T-cell (primary cell): ENCODE results near the gene BRINP2. TPM values are rescaled to one million over a fixed set of nuclear protein-coding genes. Genes with fewer than 3 reads are reported as not detected.

ENCODE experiments used
- ATAC-seq, 4 experiments: fragments of 200-7000 bp in 3 of 4; fragments of 150-1000 bp in 1 of 4; cut with Tn5 transposase; replicated peaks in 1 of 4; 1 replicate in 3 of 4; 2 replicates in 1 of 4; pipeline ENCODE4 v1.10.0; 2021; ENCODE audit warnings: moderate library complexity in 3 of 4, mild to moderate bottlenecking in 2 of 4, moderate number of reproducible peaks in 1 of 4
- CTCF ChIA-PET, 2 donors: fragments of 300-600 bp; sonication (Branson Sonifier 250); formaldehyde crosslinking; loops; one replicate each; lab custom pipeline; 2022; ENCODE audit warnings: antibody characterized with exemption in 2 of 2; lab: Charles Lee
- POLR2A ChIA-PET, 2 donors: fragments of 300-600 bp; sonication (Branson Sonifier 250); formaldehyde crosslinking; loops; one replicate each; lab custom pipeline; 2022; ENCODE audit warnings: antibody characterized with exemption in 2 of 2; lab: Charles Lee
- DNase-seq, 35 experiments: peaks; one replicate each; pipeline versions ENCODE4 v3.0.0 to v3.0.0-alpha.2; 2013 to 2023
- H3K27ac ChIP-seq: one replicate; pipeline ENCODE4 v1.5.1; 2013; ENCODE audit warnings: low read length
- H3K27me3 ChIP-seq, 2 experiments: replicated peaks in 1 of 2; 1 replicate in 1 of 2; 2 replicates in 1 of 2; pipeline versions ENCODE4 v1.6.1 to v1.7.0; 2013; ENCODE audit warnings: low read length in 1 of 2, mixed read lengths in 1 of 2; ENCODE audit not compliant: control insufficient read depth in 2 of 2, insufficient read depth in 2 of 2; ENCODE audit errors: extremely low read depth in 1 of 2
- H3K36me3 ChIP-seq, 2 donors: 1 replicate in 1 of 2; 2 replicates in 1 of 2; pipeline versions ENCODE4 v1.6.1 to v1.7.0; 2013; ENCODE audit warnings: low read length in 1 of 2; ENCODE audit not compliant: control insufficient read depth in 2 of 2, insufficient read depth in 1 of 2; ENCODE audit errors: extremely low read depth in 1 of 2
- H3K4me1 ChIP-seq, 2 experiments: 1 replicate in 1 of 2; 2 replicates in 1 of 2; pipeline versions ENCODE4 v1.6.1 to v1.7.0; 2013; ENCODE audit warnings: low read length in 2 of 2, mixed read lengths in 1 of 2; ENCODE audit not compliant: insufficient read depth in 2 of 2, control insufficient read depth in 1 of 2; ENCODE audit errors: extremely low read depth in 1 of 2
- H3K4me3 ChIP-seq, 2 donors: 1 replicate in 1 of 2; 2 replicates in 1 of 2; pipeline versions ENCODE4 v1.5.1 to v1.7.0; 2013; ENCODE audit warnings: mild to moderate bottlenecking in 2 of 2, low read length in 1 of 2, moderate library complexity in 1 of 2; ENCODE audit not compliant: control insufficient read depth in 1 of 2; ENCODE audit errors: extremely low read depth in 1 of 2
- H3K9me3 ChIP-seq: 2 replicates; pipeline ENCODE4 v1.7.0; 2013
- H3K27ac Mint-ChIP-seq, 2 donors: one replicate each; pipeline ENCODE4 v1.8.0; 2020 to 2021; ENCODE audit warnings: mild to moderate bottlenecking in 2 of 2, mixed read lengths in 2 of 2
- H3K27me3 Mint-ChIP-seq, 2 donors: one replicate each; pipeline ENCODE4 v1.8.0; 2021 to 2022; ENCODE audit warnings: mixed read lengths in 2 of 2
- H3K36me3 Mint-ChIP-seq: one replicate; pipeline ENCODE4 v1.8.0; 2021; ENCODE audit warnings: mixed read lengths
- H3K4me1 Mint-ChIP-seq, 3 donors: one replicate each; pipeline ENCODE4 v1.8.0; 2020 to 2022; ENCODE audit warnings: mixed read lengths in 3 of 3, mild to moderate bottlenecking in 1 of 3
- H3K4me3 Mint-ChIP-seq, 3 donors: one replicate each; pipeline ENCODE4 v1.8.0; 2020 to 2022; ENCODE audit warnings: mild to moderate bottlenecking in 3 of 3, mixed read lengths in 3 of 3, moderate library complexity in 3 of 3
- H3K9me3 Mint-ChIP-seq, 3 donors: one replicate each; pipeline ENCODE4 v1.8.0; 2020 to 2022; ENCODE audit warnings: mixed read lengths in 3 of 3
- WGBS: methylation state at CpG from one replicate; pipeline ENCODE4 v1.1.5; 2013; ENCODE audit warnings: missing lambda C conversion rate; ENCODE audit not compliant: insufficient coverage; 5-methylcytosine and 5-hydroxymethylcytosine counted together
- total RNA-seq, 35 experiments: library from RNA in 6 of 35; stranded (reverse) in 6 of 35; fragments of 120-200 nt in 1 of 35; gene quantifications; one replicate each; pipeline versions ENCODE4 v1.2.1 to v1.2.4 and lab custom pipeline; 2013 to 2026

The BRINP2 gene
- total RNA-seq, 5 donors from 2014 or later (not counting 1 experiment from before 2014, with no cell fraction given): 0.06 TPM; not detected in 4

DNA sequence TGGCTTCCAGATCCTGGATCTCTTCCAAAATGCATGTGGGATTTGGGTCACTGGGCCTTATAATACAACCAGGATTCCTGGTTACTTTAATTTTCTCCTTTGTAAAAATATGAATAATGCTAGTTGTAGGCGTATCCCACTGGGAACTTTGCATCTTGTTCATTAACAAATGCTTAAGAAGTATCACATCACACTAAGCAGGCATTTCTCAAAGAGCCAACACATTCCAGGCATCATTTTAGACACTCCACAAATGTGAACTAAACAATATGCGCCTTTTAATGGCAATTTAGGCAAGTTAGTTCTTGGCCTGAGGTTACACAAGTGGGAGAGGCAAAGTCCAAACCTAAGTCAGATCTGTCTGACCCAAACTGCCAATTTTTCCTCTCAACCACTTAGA, 15.9 kb downstream of the BRINP2 start:
- Histone ChIP-seq H3K9me3 (no peaks in the 10 kb centered on the region), H3K4me3 (no peak overlapping the region), H3K36me3 (no peaks in the 10 kb centered on the region), H3K27ac (no peak overlapping the region), H3K27me3 (peaks cover 0 to 2% of the 10 kb centered on the region in 2 experiments), H3K4me1 (peaks cover 0 to 3% of the 10 kb centered on the region in 2 experiments)
- DNase-seq (no peak), ATAC-seq (no peak)
- WGBS: no CpG with 5 or more reads among the region's 2 CpGs
- Mint-ChIP-seq H3K36me3 (no peaks in the 10 kb centered on the region), H3K27ac (no peak overlapping the region), H3K4me3 (no peak overlapping the region), H3K27me3 (peaks cover 12 to 18% of the 10 kb centered on the region in 2 donors), H3K9me3 (peaks cover 0 to 5% (median 1%) of the 10 kb centered on the region in 3 donors), H3K4me1 (peaks cover 5 to 9% (median 5%) of the 10 kb centered on the region in 3 donors)
- ChIA-PET POLR2A (no interaction called here), CTCF (no interaction called here)

DNA sequence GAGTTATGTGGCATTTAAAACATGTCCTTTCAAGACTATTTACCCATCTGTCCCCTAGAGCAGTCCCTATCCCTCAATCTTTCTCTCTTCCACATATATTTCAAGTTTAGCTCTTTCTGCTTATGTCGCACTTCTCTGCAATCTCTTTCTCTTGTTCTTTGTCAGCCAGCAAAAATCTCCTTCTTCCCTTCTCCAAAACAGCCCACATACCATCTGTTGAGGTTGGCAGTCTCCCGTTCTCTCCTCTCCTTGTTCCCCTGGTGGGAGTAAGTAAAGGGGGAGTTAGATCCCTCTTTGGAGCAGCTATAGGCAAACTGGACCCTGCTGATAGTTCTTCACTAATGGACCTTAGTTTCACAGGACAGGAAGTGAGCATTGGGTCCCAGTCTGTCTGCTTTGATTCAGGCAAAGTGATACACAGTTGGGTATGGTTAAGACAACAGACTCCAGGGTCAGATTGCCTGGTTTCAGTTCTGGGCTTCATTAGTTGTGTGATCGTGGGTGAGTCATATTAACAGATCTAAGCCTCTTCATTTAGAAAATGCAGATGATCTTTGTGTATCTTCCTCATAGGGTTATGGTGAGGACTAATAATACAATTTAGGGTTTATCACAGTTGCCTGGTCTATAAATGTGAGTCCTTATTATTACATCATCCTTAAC, 19.7 kb downstream of the BRINP2 start:
- no peaks in the 10 kb centered on the region for H3K4me1 ChIP-seq
- H3K27me3 ChIP-seq: no peaks in the 10 kb centered on the region
- Mint-ChIP-seq H3K4me3 (no peak overlapping the region), H3K27me3 (peaks cover 0 to under 1% of the 10 kb centered on the region in 2 donors), H3K9me3 (peaks cover 0 to 9% (median 1%) of the 10 kb centered on the region in 3 donors), H3K36me3 (no peaks in the 10 kb centered on the region), H3K4me1 (no peaks in the 10 kb centered on the region), H3K27ac (no peak overlapping the region)
- POLR2A ChIA-PET: no interaction called here
- H3K4me3 ChIP-seq: no peak overlapping the region
- CTCF ChIA-PET: no interaction called here
- DNase-seq (no peak), ATAC-seq (no peak)
- H3K9me3 ChIP-seq: no peaks in the 10 kb centered on the region
- no peaks in the 10 kb centered on the region for H3K36me3 ChIP-seq
- H3K27ac ChIP-seq: no peak overlapping the region
- 50% methylated on average over 1 of the region's 3 CpGs for WGBS

DNA sequence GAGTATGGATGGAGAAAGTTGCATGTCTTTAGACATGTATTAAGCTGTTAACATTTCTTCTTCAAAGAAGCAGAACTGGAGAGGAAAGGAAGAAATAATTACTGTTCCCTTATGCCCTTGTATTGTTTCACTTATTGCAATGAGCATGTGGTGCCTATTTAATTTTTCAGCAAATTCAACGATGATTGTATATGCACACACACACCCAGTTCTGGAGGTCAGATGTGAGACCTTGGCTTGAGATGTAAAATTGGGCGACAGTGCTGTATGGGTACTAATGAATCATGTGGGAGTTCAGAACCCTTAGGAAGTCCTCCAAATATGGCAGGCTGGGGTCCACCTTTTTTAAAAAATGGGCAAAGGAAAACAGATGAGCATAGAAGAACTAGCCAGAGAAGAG, 27.5 kb downstream of the BRINP2 start:
- H3K36me3 Mint-ChIP-seq: no peaks in the 10 kb centered on the region
- H3K4me1 ChIP-seq: no peaks in the 10 kb centered on the region
- H3K27me3 ChIP-seq: no peaks in the 10 kb centered on the region
- ChIA-PET POLR2A (no interaction called here), CTCF (no interaction called here)
- no peak for DNase-seq
- no peak overlapping the region for H3K4me3 ChIP-seq
- H3K27ac Mint-ChIP-seq: no peak overlapping the region
- no peak for ATAC-seq
- H3K4me1 Mint-ChIP-seq: no peaks in the 10 kb centered on the region
- WGBS: no CpG with 5 or more reads among the region's 2 CpGs
- no peak overlapping the region for H3K4me3 Mint-ChIP-seq
- no peaks in the 10 kb centered on the region for H3K36me3 ChIP-seq
- H3K27ac ChIP-seq: no peak overlapping the region
- peaks cover 4 to 19% (median 5%) of the 10 kb centered on the region in 3 donors for H3K9me3 Mint-ChIP-seq
- peaks cover 0 to 4% of the 10 kb centered on the region in 2 donors for H3K27me3 Mint-ChIP-seq
- no peaks in the 10 kb centered on the region for H3K9me3 ChIP-seq

DNA sequence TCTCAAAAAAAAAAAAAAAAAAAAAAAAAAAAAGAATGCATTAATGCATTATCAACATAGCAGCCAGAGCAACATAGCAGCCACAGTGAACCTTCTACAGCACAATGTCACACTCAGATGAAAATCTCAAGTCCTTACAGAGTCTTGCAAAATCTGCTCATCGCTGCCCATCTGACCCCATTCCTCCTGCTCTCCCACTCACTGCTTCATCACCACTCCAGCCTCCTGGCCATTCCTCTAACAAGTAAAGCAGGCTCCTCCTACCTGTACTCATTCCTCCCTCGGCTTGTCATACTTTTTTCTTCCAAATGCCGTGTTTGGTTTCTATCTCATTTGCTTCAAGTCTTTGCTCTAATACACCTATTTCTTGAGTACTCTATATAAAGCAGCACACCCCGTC, 29.5 kb downstream of the BRINP2 start:
- H3K36me3 ChIP-seq: no peaks in the 10 kb centered on the region
- H3K36me3 Mint-ChIP-seq: no peaks in the 10 kb centered on the region
- H3K9me3 ChIP-seq: no peaks in the 10 kb centered on the region
- H3K4me1 ChIP-seq: no peaks in the 10 kb centered on the region
- ChIA-PET CTCF (no interaction called here), POLR2A (no interaction called here)
- DNase-seq: no peak
- H3K9me3 Mint-ChIP-seq: peaks cover 4 to 23% (median 7%) of the 10 kb centered on the region in 3 donors
- no peak for ATAC-seq
- H3K27me3 ChIP-seq: no peaks in the 10 kb centered on the region
- H3K4me3 Mint-ChIP-seq: no peak overlapping the region
- H3K27ac Mint-ChIP-seq: no peak overlapping the region
- no peak overlapping the region for H3K4me3 ChIP-seq
- peaks cover 0 to 4% of the 10 kb centered on the region in 2 donors for H3K27me3 Mint-ChIP-seq
- 86% methylated on average over 3 of the region's 4 CpGs for WGBS
- H3K4me1 Mint-ChIP-seq: no peaks in the 10 kb centered on the region
- no peak overlapping the region for H3K27ac ChIP-seq

DNA sequence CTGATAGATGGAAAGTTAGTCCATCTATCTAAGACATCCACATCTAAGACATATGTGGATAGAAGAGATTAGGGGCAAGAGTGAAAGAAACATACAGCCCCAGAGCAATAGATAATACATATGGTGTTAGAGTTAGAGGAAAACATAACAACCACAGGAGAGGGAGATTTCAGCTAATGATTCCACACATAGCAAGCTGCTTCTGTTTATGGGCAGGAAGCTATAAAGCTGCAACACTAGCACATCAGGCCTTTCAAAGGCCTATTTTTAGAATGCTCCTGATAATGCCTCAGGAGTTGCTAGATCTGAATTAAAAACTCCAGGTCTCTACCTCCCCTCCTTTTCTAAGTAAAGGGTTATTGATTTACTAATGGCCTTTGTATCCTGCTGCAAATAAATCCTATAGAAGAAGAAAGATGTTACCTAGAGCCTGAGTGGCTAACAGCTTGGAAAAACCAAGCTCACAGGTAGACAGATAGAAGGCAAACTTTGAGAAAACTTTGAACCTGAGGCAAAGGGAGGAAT, 36.1 kb downstream of the BRINP2 start:
- Histone ChIP-seq H3K9me3 (no peaks in the 10 kb centered on the region), H3K36me3 (no peaks in the 10 kb centered on the region), H3K4me3 (no peak overlapping the region), H3K27ac (no peak overlapping the region), H3K27me3 (no peaks in the 10 kb centered on the region), H3K4me1 (no peaks in the 10 kb centered on the region)
- ChIA-PET CTCF (no interaction called here), POLR2A (no interaction called here)
- peaks cover 0 to 17% (median 2%) of the 10 kb centered on the region in 3 donors for H3K9me3 Mint-ChIP-seq
- ATAC-seq (no peak), DNase-seq (no peak)
- H3K27me3 Mint-ChIP-seq: no peaks in the 10 kb centered on the region
- no peaks in the 10 kb centered on the region for H3K36me3 Mint-ChIP-seq
- no peak overlapping the region for H3K27ac Mint-ChIP-seq
- H3K4me1 Mint-ChIP-seq: no peaks in the 10 kb centered on the region
- no peak overlapping the region for H3K4me3 Mint-ChIP-seq

DNA sequence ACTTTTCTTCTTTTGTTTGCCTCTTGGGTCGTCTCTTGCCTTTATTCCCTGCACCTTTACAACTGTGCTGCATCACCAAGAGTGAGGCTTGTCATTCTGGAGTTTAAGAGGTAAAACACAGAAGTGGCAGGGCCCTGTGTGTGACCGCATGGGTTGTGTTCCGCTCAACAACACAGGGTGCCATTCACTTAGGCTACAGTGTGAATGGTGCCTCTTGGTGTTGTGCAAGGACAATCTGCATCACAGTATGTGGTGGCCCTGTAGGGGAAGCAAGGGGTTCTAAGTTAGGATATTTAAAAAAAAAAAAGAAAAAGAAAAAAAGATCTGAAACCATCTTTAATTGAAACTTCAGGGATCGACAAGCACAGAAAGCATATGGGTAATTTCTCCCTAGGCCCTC, 38.2 kb downstream of the BRINP2 start:
- POLR2A ChIA-PET: no interaction called here
- no peaks in the 10 kb centered on the region for H3K36me3 Mint-ChIP-seq

More for the DNA sequence above, 38.2 kb downstream of the BRINP2 start:
- Histone ChIP-seq H3K4me3 (no peak overlapping the region), H3K36me3 (no peaks in the 10 kb centered on the region), H3K27ac (no peak overlapping the region), H3K4me1 (no peaks in the 10 kb centered on the region), H3K9me3 (no peaks in the 10 kb centered on the region), H3K27me3 (no peaks in the 10 kb centered on the region)
- no peak for ATAC-seq
- Mint-ChIP-seq H3K4me3 (no peak overlapping the region), H3K27ac (no peak overlapping the region), H3K4me1 (no peaks in the 10 kb centered on the region), H3K9me3 (peaks cover 0 to 8% (median 0%) of the 10 kb centered on the region in 3 donors), H3K27me3 (no peaks in the 10 kb centered on the region)
- CTCF ChIA-PET: no interaction called here
- no CpG with 5 or more reads among the region's 4 CpGs for WGBS
- no peak for DNase-seq
